ENCODE data around the gene NELL2.
"Not testable (repeated sequence)": the region's sequence is repeated elsewhere in the genome, so short reads cannot be mapped to it uniquely, and the experiment has no call there.

Gene NELL2

DNA sequence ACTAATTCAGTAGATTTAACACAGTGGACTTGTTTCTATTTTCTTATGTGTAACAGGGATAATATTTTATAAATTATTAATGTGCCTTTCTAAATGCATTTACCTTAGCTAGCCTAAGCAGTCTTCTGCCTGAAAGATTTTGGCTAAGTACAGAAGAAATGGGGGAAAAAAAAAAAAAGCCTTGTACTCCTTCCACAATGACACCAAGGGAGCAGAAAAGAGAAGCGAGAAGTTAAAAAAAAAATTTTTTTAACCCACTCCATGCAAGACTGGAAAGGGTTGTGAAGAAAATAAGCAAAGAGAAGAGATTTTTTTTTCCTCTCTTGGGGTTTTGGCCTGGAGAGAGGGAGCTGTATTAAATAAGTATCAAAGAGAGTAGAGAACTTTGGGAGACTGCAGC, 28.7 kb downstream of the NELL2 start:
- DNase-seq: no peak

DNA sequence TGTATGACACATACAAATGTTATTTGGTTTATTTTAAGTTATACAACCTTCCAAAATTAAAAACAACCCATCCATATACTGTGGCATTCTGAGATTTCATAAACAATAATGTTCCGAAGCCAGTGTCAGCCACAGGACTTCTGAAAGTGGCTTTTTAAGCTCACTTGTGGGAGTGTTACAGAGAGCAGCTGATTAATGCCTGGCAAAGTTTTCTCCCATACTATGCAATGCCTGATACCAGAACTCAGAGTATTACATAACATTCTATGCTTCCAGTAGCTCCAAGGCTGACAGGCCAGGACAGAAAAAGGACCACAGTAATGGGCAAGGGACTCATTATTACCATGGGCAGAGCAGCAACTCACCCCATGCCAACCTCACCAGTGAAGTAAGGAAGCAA, 29.3 kb downstream of the NELL2 start:
- DNase-seq: no peak

DNA sequence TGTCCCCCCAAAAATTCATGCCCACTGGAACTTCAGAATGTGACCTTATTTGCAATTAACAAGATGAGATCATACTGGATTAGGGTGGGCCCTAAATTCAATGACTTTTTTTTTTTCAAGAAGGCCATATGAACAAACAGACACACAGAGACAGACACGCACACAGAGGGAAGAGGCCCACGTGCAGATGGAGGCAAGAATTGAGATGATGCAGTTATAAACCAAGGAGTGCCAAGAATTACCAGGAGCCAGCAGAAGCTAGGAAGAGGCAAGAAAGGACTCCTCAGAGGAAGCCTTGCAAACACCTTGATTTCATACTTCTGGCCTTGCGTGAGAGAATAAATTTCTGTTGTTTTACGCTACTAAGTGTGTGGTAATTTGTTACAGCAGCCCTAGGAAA, 33.4 kb downstream of the NELL2 start:
- DNase-seq: no peak

- no peak for DNase-seq
These were observed 36.3 kb downstream of the NELL2 start for GRCh38 chr12:44839785-44840184.

- DNase-seq: no peak
These were observed 38.9 kb downstream of the NELL2 start for GRCh38 chr12:44837114-44837755.

- no peak for DNase-seq
These were observed 40.3 kb downstream of the NELL2 start for GRCh38 chr12:44835641-44836379.

DNA sequence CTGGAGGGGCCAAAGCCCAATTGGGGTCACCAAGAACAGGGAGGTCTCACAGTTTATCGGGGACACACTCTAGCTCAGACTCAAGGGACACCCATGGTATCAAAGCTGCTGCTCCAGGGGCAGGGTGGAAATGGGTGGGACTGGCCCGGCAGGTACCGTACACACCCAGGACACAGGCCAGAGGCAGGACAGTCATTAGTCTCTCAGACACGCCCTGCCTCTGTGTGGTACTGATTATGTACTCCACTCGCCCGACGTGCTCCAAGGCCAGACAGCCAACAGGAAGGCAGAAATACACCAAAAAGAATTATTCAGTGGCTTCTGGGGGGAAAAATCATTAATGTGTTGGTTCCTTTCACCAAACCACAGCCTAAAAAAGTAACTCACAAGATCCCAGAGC, 41.1 kb downstream of the NELL2 start:
- DNase-seq: not testable (repeated sequence)

- DNase-seq: no peak
These were observed 42.6 kb downstream of the NELL2 start for GRCh38 chr12:44833561-44833960.

DNA sequence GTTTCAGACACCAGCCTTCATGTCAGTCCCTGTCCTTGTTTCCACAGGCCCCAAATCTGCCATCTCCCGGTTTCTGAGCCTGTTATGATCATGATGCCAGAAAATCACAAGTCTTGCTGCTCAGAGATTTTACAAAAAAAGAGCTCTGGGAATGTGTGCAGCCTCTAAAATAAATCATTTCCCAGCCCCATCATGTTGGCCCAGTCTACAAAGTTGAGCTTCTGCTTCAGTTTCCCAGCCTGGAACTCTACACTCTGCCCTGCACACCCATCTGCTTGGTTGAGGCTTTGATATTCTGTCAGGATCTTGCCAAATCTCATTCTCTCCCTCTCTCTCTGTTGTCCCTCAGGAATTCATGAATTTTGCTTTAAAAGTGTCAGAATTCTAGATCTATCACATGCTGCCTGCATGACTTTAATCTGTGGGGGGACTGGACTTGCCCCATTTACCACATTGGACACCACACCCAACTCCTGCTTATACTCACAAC, 45.5 kb downstream of the NELL2 start:
- no peak for DNase-seq

GRCh38 chr12:44829045-44829444, 47.1 kb downstream of the NELL2 start:
- DNase-seq: no peak

DNA sequence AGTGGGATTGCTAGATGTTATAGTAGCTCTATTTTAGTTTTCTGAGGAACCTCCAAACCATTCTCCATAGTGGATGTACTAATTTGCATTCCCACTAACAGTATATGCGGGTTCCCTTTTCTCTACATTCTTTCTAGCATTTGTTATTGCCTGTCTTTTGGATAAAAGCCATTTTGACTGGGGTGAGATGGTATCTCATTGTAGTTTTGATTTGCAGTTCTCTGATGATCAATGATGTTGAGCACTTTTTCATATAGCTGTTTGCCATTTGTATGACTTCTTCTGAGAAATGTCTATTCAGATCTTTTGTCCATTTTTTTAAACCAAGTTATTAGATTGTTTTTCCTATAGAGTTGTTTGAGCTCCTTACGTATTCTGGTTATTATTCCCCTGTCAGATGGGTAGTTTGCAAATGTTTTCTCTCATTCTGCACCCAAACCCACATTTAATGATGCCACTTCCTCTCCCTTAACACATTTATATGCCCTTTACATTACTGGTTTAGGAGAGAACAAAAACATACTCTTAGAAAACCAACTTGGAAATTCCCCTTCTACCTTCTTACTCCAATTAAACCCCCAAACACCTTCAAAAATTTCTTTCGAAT, 48.2 kb downstream of the NELL2 start:
- no peak for DNase-seq

- not testable (repeated sequence) for DNase-seq
These were observed 54.4 kb downstream of the NELL2 start for GRCh38 chr12:44821702-44822101.

DNA sequence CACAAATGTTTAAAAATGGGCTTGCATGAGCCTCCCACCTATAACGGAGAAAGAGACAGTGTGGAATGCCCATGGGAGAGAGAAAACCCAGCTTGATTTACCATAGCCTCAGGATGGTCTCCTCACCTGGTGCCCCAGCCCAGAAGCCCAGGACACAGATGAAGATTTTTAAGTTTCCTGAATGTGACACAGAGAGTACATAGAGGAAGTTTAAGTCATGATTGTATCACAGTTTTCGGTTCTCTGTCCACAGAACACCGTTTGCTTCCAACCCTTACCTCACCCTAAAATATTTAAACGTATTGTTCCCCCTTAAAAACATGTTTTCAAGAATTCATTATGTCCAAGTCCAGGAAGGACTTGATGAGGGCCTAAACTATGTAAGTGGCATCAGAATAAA, 56.2 kb downstream of the NELL2 start:
- no peak for DNase-seq

- no peak for DNase-seq
These were observed 58.4 kb downstream of the NELL2 start for GRCh38 chr12:44817687-44818086.

GRCh38 chr12:44816446-44817017, 59.6 kb downstream of the NELL2 start:
- DNase-seq: no peak

DNA sequence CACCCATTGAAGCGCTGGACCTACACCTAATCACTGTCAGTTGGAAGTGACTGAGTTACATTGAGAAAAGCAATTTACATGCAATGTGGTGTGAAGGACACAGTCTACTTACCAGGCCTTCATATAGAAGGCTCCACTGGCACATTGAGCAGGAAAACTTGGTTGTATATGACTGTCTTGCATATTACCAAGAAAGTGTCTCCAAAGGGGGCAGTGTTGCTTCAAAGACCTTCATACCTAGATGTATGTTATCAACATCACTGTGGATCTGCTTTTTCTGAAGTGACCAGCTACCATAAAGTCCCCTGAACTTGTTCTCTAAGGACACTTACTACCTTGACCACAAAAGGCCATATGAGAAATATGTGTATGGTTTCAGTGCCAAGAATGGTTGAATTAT, 64.1 kb downstream of the NELL2 start:
- DNase-seq: no peak

- DNase-seq: no peak
These were observed 72.0 kb downstream of the NELL2 start for GRCh38 chr12:44804068-44804467.

DNA sequence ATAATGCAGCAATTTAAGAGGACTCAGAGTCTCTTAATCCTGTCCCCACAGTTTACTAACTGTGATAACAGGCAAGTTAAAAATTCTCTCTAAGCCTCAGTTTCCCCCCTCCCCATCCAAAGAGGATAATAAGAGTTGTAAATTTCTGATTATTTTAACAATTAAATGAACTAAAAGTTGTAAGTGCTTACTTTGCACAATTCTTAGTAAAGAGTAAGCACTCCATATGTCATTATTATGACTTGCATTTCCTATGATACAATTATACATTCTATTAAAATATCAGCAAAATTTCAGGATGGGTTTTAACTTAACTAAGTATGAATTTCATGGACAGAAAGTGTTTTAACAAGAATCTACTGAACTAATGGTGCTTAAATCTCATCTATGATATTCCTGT, 80.1 kb downstream of the NELL2 start:
- no peak for DNase-seq

GRCh38 chr12:44788731-44789130, 87.4 kb downstream of the NELL2 start:
- DNase-seq: no peak

DNA sequence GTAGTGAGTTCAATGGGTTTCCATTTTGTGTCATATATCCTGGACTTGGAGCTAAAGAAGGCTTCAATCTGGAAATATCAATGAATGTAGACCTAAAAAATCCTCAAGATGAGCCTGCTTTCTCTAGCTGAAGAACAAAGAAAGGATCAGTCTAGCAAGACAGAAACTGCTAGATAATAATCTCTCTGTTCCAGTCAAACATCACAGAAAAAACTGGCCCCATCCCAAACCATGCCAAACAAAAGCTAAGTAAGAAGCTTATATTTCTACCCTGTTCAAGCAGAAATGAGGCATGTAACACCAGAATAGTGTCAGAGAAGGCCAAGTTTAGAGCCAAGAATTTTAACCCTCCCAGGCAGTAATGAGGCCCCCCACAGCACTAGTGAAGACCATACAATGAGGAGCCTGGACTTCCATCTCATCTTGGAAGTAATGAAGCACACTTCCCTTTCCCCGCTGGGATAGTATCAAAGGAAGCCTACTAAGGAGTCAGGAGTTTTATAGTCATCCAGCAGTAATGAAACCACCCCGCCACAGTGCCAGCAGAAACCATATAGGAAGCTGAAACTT, 95.8 kb downstream of the NELL2 start:
- no peak for DNase-seq

DNA sequence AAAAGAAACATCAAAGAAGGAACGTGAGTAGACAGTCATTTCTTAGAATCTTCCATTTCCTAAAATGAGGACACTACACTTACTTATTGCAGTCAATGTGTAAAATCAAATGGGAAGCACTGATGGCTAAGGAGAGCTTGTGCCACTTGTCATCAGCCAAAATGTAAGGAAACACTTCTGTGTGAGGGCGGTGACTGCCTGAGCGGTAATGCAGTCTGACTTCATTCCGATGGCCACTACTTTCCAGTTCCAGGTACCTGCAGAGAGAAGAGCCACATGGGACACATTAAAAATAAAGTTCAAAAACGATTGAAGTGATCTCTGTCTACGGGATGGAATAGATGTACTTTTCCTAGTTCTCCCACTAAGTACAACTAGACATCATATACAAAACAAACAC, 96.3 kb downstream of the NELL2 start:
- no peak for DNase-seq

GRCh38 chr12:44778863-44779262, 97.3 kb downstream of the NELL2 start:
- DNase-seq: no peak

GRCh38 chr12:44777044-44777443, 99.1 kb downstream of the NELL2 start:
- DNase-seq: no peak

- no peak for DNase-seq
These were observed 100.2 kb downstream of the NELL2 start for GRCh38 chr12:44775901-44776300.

Measured in NCI-H226 (cell line).